ENCODE results near the gene EFNA5. TPM values are rescaled to one million over a fixed set of nuclear protein-coding genes. Genes with fewer than 3 reads are reported as not detected.

EFNA5 gene
- total RNA-seq, 5 donors from 2014 or later (not counting 1 experiment from before 2014, with no cell fraction given): 0.06 to 2.6 (median 0.21) TPM; not detected in 1

DNA sequence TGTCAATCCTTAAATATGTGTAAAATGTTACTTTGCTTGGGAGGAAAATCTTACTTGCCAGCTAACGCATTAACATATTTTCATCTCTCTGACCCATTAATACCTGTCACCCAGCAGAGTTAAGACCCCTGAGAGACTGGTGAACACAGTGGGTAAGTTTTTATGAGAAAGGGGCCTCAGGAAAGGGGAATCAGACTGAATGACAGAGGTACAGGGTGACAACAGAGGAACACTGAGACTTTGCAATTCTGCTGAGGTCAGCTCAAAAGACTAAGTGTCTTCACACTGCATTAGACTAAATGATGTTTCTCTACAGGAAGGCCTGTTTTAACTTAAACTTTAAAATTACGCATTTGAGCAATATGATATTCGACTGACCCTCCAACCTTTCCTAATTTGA, 223.8 kb downstream of the EFNA5 start:
- POLR2A ChIA-PET: no interaction called here
- no peaks in the 10 kb centered on the region for H3K4me1 Mint-ChIP-seq
- peaks cover 0 to 10% of the 10 kb centered on the region in 2 donors for H3K27me3 Mint-ChIP-seq
- Histone ChIP-seq H3K36me3 (ENCODE audit: control insufficient read depth in 2 of 2, extremely low read depth in 1 of 2, insufficient read depth in 1 of 2, low read length in 1 of 2) (no peaks in the 10 kb centered on the region), H3K27ac (ENCODE audit: low read length) (no peak overlapping the region), H3K27me3 (replicated peaks in 1 of 2; ENCODE audit: control insufficient read depth in 2 of 2, extremely low read depth in 1 of 2, insufficient read depth in 2 of 2, low read length in 1 of 2) (no peaks in the 10 kb centered on the region), H3K9me3 (no peaks in the 10 kb centered on the region), H3K4me3 (ENCODE audit: control insufficient read depth in 1 of 2, extremely low read depth in 1 of 2, low read length in 1 of 2) (no peak overlapping the region), H3K4me1 (ENCODE audit: control insufficient read depth in 1 of 2, extremely low read depth in 1 of 2, insufficient read depth in 2 of 2, low read length in 2 of 2) (no peaks in the 10 kb centered on the region)
- H3K9me3 Mint-ChIP-seq: peaks cover 0 to 3% (median 0%) of the 10 kb centered on the region in 3 donors
- peak overlapping the region in 1 of 2 donors; percentile 5 for H3K27ac Mint-ChIP-seq
- no peaks in the 10 kb centered on the region for H3K36me3 Mint-ChIP-seq
- no peak overlapping the region for H3K4me3 Mint-ChIP-seq
- CTCF ChIA-PET: no interaction called here
- DNase-seq (no peak), ATAC-seq (replicated peaks in 1 of 4) (no peak)
- WGBS (ENCODE audit: insufficient coverage): no CpG with 5 or more reads among the region's 3 CpGs

DNA sequence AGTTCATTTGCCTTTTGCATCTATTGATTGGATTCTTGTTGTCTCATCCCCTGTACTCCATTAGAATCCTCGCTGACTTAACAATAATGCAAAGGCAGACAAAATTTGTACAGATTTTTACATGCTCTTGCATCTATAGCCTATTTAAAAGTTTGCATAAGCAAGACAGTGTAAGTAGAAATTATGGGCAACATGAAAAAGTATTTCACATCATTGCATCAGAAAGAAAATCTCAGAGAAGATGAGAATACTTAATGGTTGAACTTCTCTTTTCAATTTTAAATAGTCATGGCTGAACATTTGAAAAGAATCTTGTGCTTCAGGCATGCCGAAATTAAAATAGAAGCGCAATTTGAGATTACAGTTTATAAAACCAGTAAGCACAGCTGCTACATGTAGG, 226.4 kb downstream of the EFNA5 start:
- no peaks in the 10 kb centered on the region for H3K36me3 Mint-ChIP-seq
- peaks cover 0 to 10% of the 10 kb centered on the region in 2 donors for H3K27me3 Mint-ChIP-seq
- H3K27ac Mint-ChIP-seq: no peak overlapping the region
- H3K9me3 Mint-ChIP-seq: peaks cover 2 to 5% (median 3%) of the 10 kb centered on the region in 3 donors
- ChIA-PET CTCF (no interaction called here), POLR2A (no interaction called here)
- no CpG with 5 or more reads among the region's 3 CpGs for WGBS (ENCODE audit: insufficient coverage)
- Histone ChIP-seq H3K9me3 (no peaks in the 10 kb centered on the region), H3K4me3 (ENCODE audit: control insufficient read depth in 1 of 2, extremely low read depth in 1 of 2, low read length in 1 of 2) (no peak overlapping the region), H3K36me3 (ENCODE audit: control insufficient read depth in 2 of 2, extremely low read depth in 1 of 2, insufficient read depth in 1 of 2, low read length in 1 of 2) (no peaks in the 10 kb centered on the region), H3K27ac (ENCODE audit: low read length) (no peak overlapping the region), H3K4me1 (ENCODE audit: control insufficient read depth in 1 of 2, extremely low read depth in 1 of 2, insufficient read depth in 2 of 2, low read length in 2 of 2) (no peaks in the 10 kb centered on the region), H3K27me3 (replicated peaks in 1 of 2; ENCODE audit: control insufficient read depth in 2 of 2, extremely low read depth in 1 of 2, insufficient read depth in 2 of 2, low read length in 1 of 2) (no peaks in the 10 kb centered on the region)
- H3K4me1 Mint-ChIP-seq: no peaks in the 10 kb centered on the region
- ATAC-seq (replicated peaks in 1 of 4): no peak
- no peak overlapping the region for H3K4me3 Mint-ChIP-seq
- no peak for DNase-seq

DNA sequence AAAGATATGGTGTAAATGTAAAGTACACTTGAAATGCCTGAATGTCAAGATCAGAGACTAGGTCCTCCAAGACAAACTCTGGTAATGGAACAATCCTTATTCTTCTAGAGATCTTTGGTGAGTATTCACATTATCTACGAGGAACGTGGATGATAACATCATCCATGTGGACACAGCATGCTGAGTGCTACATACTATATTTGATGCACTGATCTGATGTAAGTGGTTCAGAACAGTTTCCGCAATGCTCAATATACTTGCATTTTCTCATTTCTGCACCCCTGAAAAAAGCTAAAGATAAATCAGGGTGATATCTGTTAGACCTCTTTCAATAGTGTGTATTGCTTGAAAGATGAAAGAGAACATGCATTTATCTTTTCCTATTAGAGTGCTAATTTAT, 226.8 kb downstream of the EFNA5 start:
- Mint-ChIP-seq H3K9me3 (peaks cover 3 to 9% (median 6%) of the 10 kb centered on the region in 3 donors), H3K4me3 (no peak overlapping the region), H3K27me3 (peaks cover 0 to 10% of the 10 kb centered on the region in 2 donors), H3K36me3 (no peaks in the 10 kb centered on the region), H3K27ac (no peak overlapping the region), H3K4me1 (no peaks in the 10 kb centered on the region)
- no peaks in the 10 kb centered on the region for H3K36me3 ChIP-seq (ENCODE audit: control insufficient read depth in 2 of 2, extremely low read depth in 1 of 2, insufficient read depth in 1 of 2, low read length in 1 of 2)
- H3K4me3 ChIP-seq (ENCODE audit: control insufficient read depth in 1 of 2, extremely low read depth in 1 of 2, low read length in 1 of 2): no peak overlapping the region
- WGBS (ENCODE audit: insufficient coverage): no CpG with 5 or more reads among the region's 3 CpGs
- CTCF ChIA-PET: no interaction called here
- H3K27ac ChIP-seq (ENCODE audit: low read length): no peak overlapping the region
- no peaks in the 10 kb centered on the region for H3K4me1 ChIP-seq (ENCODE audit: control insufficient read depth in 1 of 2, extremely low read depth in 1 of 2, insufficient read depth in 2 of 2, low read length in 2 of 2)
- H3K9me3 ChIP-seq: no peaks in the 10 kb centered on the region
- no peak for ATAC-seq (replicated peaks in 1 of 4)
- H3K27me3 ChIP-seq (replicated peaks in 1 of 2; ENCODE audit: control insufficient read depth in 2 of 2, extremely low read depth in 1 of 2, insufficient read depth in 2 of 2, low read length in 1 of 2): no peaks in the 10 kb centered on the region
- no peak for DNase-seq
- POLR2A ChIA-PET: no interaction called here

DNA sequence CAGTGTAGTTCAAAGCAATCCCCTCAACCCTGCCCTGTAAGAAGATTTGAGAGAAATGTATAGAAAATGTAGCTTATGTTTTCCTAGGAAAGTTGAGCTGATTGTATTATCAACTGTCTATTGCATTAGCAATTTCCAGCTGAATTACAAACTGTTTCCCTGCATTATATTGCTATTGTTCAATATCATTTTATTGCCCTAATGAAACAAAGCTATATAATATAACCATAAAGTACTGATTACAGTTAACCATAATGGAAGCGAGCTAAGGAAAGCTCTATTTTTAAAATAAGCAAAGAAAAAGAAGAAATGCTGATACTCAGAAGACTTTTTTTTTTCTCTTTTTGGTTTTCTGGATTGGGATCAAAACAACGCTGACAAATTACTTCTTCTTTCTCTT, 228.3 kb downstream of the EFNA5 start:
- Mint-ChIP-seq H3K4me3 (no peak overlapping the region), H3K4me1 (no peaks in the 10 kb centered on the region), H3K27me3 (peaks cover 0 to 6% of the 10 kb centered on the region in 2 donors), H3K36me3 (no peaks in the 10 kb centered on the region), H3K27ac (no peak overlapping the region), H3K9me3 (peaks cover 2 to 10% (median 8%) of the 10 kb centered on the region in 3 donors)
- POLR2A ChIA-PET: interaction anchor here in 1 of 2 donors (0.7 kb wide), 2 partner anchors 25 to 35 kb away, joined by 7 to 12 read pairs; no protein-coding TSS in a partner anchor
- ATAC-seq (replicated peaks in 1 of 4) (no peak), DNase-seq (no peak)
- no peak overlapping the region for H3K4me3 ChIP-seq (ENCODE audit: control insufficient read depth in 1 of 2, extremely low read depth in 1 of 2, low read length in 1 of 2)
- H3K4me1 ChIP-seq (ENCODE audit: control insufficient read depth in 1 of 2, extremely low read depth in 1 of 2, insufficient read depth in 2 of 2, low read length in 2 of 2): no peaks in the 10 kb centered on the region
- WGBS (ENCODE audit: insufficient coverage): no CpG with 5 or more reads among the region's 2 CpGs
- CTCF ChIA-PET: interaction anchor here (0.7 to 0.8 kb wide), 2 partner anchors 19 to 128 kb away, joined by 3 to 4 read pairs; no protein-coding TSS in a partner anchor
- no peak overlapping the region for H3K27ac ChIP-seq (ENCODE audit: low read length)
- H3K36me3 ChIP-seq (ENCODE audit: control insufficient read depth in 2 of 2, extremely low read depth in 1 of 2, insufficient read depth in 1 of 2, low read length in 1 of 2): no peaks in the 10 kb centered on the region
- no peaks in the 10 kb centered on the region for H3K27me3 ChIP-seq (replicated peaks in 1 of 2; ENCODE audit: control insufficient read depth in 2 of 2, extremely low read depth in 1 of 2, insufficient read depth in 2 of 2, low read length in 1 of 2)
- H3K9me3 ChIP-seq: no peaks in the 10 kb centered on the region

DNA sequence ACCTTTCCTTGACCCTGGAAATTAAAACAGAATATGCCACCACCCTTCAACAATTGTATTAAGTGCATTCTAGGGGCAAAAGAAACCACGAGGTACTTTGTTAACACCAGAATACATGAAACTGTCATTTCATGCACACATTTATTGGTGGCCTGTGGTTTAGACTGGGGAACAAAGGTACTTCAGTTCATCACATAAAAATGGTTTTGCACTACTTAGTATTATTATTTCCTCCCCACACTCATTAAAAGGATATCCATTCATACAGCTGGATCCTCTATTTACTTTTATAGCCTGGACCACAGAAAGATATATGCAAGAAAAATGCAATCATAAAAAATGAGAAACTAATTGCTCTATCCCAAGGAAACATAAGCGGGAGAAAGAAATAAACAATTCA, 230.9 kb downstream of the EFNA5 start:
- CTCF ChIA-PET: no interaction called here
- no peak overlapping the region for H3K27ac ChIP-seq (ENCODE audit: low read length)
- H3K9me3 ChIP-seq: no peaks in the 10 kb centered on the region
- no peak for DNase-seq
- no peak overlapping the region for H3K4me3 ChIP-seq (ENCODE audit: control insufficient read depth in 1 of 2, extremely low read depth in 1 of 2, low read length in 1 of 2)
- no peaks in the 10 kb centered on the region for H3K4me1 ChIP-seq (ENCODE audit: control insufficient read depth in 1 of 2, extremely low read depth in 1 of 2, insufficient read depth in 2 of 2, low read length in 2 of 2)
- Mint-ChIP-seq H3K27ac (no peak overlapping the region), H3K27me3 (no peaks in the 10 kb centered on the region), H3K4me1 (no peaks in the 10 kb centered on the region), H3K4me3 (no peak overlapping the region), H3K9me3 (peaks cover 0 to 10% (median 8%) of the 10 kb centered on the region in 3 donors), H3K36me3 (no peaks in the 10 kb centered on the region)
- ATAC-seq (replicated peaks in 1 of 4): no peak
- H3K36me3 ChIP-seq (ENCODE audit: control insufficient read depth in 2 of 2, extremely low read depth in 1 of 2, insufficient read depth in 1 of 2, low read length in 1 of 2): no peaks in the 10 kb centered on the region
- POLR2A ChIA-PET: no interaction called here
- no peaks in the 10 kb centered on the region for H3K27me3 ChIP-seq (replicated peaks in 1 of 2; ENCODE audit: control insufficient read depth in 2 of 2, extremely low read depth in 1 of 2, insufficient read depth in 2 of 2, low read length in 1 of 2)
- no CpG with 5 or more reads among the region's 2 CpGs for WGBS (ENCODE audit: insufficient coverage)

DNA sequence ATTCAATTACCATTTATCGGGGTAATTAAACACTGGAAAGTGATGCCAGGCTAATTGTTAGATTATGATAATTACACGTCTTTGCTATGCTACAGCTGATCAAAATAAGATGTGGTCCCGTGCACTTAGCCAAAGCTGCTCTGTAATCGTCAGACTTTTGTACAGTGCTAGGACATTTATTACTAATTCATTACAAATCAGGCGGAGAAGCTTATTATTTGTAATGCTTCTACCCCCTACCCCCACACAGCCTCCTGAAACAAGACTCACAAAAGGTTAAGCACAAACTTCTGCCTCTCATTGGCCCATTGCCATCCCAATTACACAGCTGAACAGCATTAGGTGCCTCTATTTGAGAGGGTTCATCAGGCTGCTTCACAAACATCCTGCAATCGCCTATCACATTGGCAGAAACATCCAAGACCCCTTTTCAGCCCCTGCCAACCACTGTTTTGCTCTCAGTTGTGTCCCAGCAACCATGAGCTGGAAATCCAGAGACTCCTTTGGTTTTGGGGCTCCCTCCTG, 232.7 kb downstream of the EFNA5 start:
- Histone ChIP-seq H3K9me3 (no peaks in the 10 kb centered on the region), H3K27me3 (replicated peaks in 1 of 2; ENCODE audit: control insufficient read depth in 2 of 2, extremely low read depth in 1 of 2, insufficient read depth in 2 of 2, low read length in 1 of 2) (no peaks in the 10 kb centered on the region), H3K27ac (ENCODE audit: low read length) (no peak overlapping the region), H3K4me3 (ENCODE audit: control insufficient read depth in 1 of 2, extremely low read depth in 1 of 2, low read length in 1 of 2) (no peak overlapping the region), H3K36me3 (ENCODE audit: control insufficient read depth in 2 of 2, extremely low read depth in 1 of 2, insufficient read depth in 1 of 2, low read length in 1 of 2) (no peaks in the 10 kb centered on the region), H3K4me1 (ENCODE audit: control insufficient read depth in 1 of 2, extremely low read depth in 1 of 2, insufficient read depth in 2 of 2, low read length in 2 of 2) (no peaks in the 10 kb centered on the region)
- no peak overlapping the region for H3K4me3 Mint-ChIP-seq
- ATAC-seq (replicated peaks in 1 of 4): no peak
- H3K4me1 Mint-ChIP-seq: no peaks in the 10 kb centered on the region
- H3K9me3 Mint-ChIP-seq: peaks cover 0 to 10% (median 8%) of the 10 kb centered on the region in 3 donors
- H3K27ac Mint-ChIP-seq: no peak overlapping the region
- ChIA-PET POLR2A (no interaction called here), CTCF (no interaction called here)
- WGBS (ENCODE audit: insufficient coverage): 88% methylated on average over 3 of the region's 6 CpGs
- H3K27me3 Mint-ChIP-seq: no peaks in the 10 kb centered on the region
- DNase-seq: no peak
- no peaks in the 10 kb centered on the region for H3K36me3 Mint-ChIP-seq

DNA sequence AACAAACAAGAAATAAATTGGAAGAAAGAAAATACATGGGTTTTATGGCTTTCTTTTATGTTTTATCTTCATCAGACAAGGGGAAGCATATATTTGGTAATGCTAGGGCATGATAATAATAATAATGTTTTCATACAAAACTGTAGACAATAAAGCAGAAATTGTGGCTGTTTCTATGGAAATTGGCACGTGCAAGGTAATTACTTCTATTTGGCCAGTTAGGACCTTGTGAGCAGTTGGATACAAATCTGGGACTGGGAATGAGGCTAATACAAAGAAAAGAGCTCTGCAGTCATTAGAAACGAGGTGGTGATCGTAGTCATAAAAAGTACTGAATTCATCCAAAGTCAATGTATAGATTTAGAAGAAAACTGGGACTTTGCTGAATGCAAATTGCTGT, 233.6 kb downstream of the EFNA5 start:
- ChIA-PET CTCF (no interaction called here), POLR2A (no interaction called here)
- Histone ChIP-seq H3K9me3 (no peaks in the 10 kb centered on the region), H3K4me1 (ENCODE audit: control insufficient read depth in 1 of 2, extremely low read depth in 1 of 2, insufficient read depth in 2 of 2, low read length in 2 of 2) (no peaks in the 10 kb centered on the region), H3K36me3 (ENCODE audit: control insufficient read depth in 2 of 2, extremely low read depth in 1 of 2, insufficient read depth in 1 of 2, low read length in 1 of 2) (no peaks in the 10 kb centered on the region), H3K4me3 (ENCODE audit: control insufficient read depth in 1 of 2, extremely low read depth in 1 of 2, low read length in 1 of 2) (no peak overlapping the region), H3K27me3 (replicated peaks in 1 of 2; ENCODE audit: control insufficient read depth in 2 of 2, extremely low read depth in 1 of 2, insufficient read depth in 2 of 2, low read length in 1 of 2) (no peaks in the 10 kb centered on the region), H3K27ac (ENCODE audit: low read length) (no peak overlapping the region)
- ATAC-seq (replicated peaks in 1 of 4) (no peak), DNase-seq (no peak)
- WGBS (ENCODE audit: insufficient coverage): no CpG with 5 or more reads among the region's 3 CpGs
- Mint-ChIP-seq H3K4me1 (no peaks in the 10 kb centered on the region), H3K9me3 (peaks cover 0 to 10% (median 8%) of the 10 kb centered on the region in 3 donors), H3K27me3 (no peaks in the 10 kb centered on the region), H3K36me3 (no peaks in the 10 kb centered on the region), H3K27ac (no peak overlapping the region), H3K4me3 (no peak overlapping the region)
